GM12878 (cell line): Measurements from ENCODE around the gene MLXIPL. TPM values are rescaled to one million over a fixed set of nuclear protein-coding genes. Genes with fewer than 3 reads are reported as not detected.

Experiments
- ATAC-seq: fragments of 200-7000 bp; cut with Tn5 transposase; 3 replicates; pipeline ENCODE4 v1.9.1; 2020; ENCODE audit warnings: mild to moderate bottlenecking, moderate library complexity
- BruUV-seq: library from RNA; stranded (reverse); fragments of 400-500 nt; replicated peaks from 2 replicates; lab custom pipeline; 2021; lab: Mats Ljungman, UMichigan
- CTCF ChIA-PET: fragments of 300-600 bp; sonication (Branson Sonifier 250); formaldehyde crosslinking; extraction: SDS; loops from one replicate; lab custom pipeline; 2021; ENCODE audit warnings: inconsistent platforms; lab: Yijun Ruan, JAX
- POLR2A ChIA-PET: fragments of 350-600 bp; formaldehyde crosslinking; extraction: SDS; loops from one replicate; lab custom pipeline; 2021; ENCODE audit warnings: inconsistent platforms; lab: Charles Lee
- RAD21 ChIA-PET: fragments of 300-600 bp; sonication (Branson Sonifier 250); formaldehyde crosslinking; loops from one replicate; lab custom pipeline; 2023; ENCODE audit warnings: antibody characterized with exemption; ENCODE audit not compliant: unreplicated experiment; lab: Charles Lee
- SMC1A ChIA-PET: fragments of 300-600 bp; sonication (Branson Sonifier 250); formaldehyde crosslinking; loops from one replicate; lab custom pipeline; 2023; ENCODE audit not compliant: unreplicated experiment, uncharacterized antibody; lab: Charles Lee
- DNase-seq: peaks from one replicate; pipeline ENCODE4 v3.0.0-alpha.2; 2011; ENCODE audit warnings: low read depth, low spot score
- FAIRE-seq: peaks from 3 replicates; lab custom pipeline; 2011; peaks lifted over from hg19 to GRCh38; lab: Jason Lieb, UNC
- H2AFZ ChIP-seq: 2 replicates; pipeline ENCODE4 v1.6.0; 2011; ENCODE audit warnings: low read depth, low read length, control low read depth; ENCODE audit not compliant: control insufficient read depth
- H3K27ac ChIP-seq: 2 replicates; pipeline ENCODE4 v1.5.1; 2011; ENCODE audit warnings: control low read depth; ENCODE audit not compliant: control insufficient read depth, insufficient read depth
- H3K27me3 ChIP-seq, 2 experiments: replicated peaks in 1 of 2; 2 replicates each; pipeline versions ENCODE4 v1.6.0 to v1.6.1; 2011; ENCODE audit warnings: low read length in 1 of 2; ENCODE audit not compliant: control insufficient read depth in 2 of 2, insufficient read depth in 2 of 2
- H3K36me3 ChIP-seq, 2 experiments: 2 replicates each; pipeline ENCODE4 v1.5.1; 2011; ENCODE audit warnings: low read length in 1 of 2; ENCODE audit not compliant: control insufficient read depth in 2 of 2, insufficient read depth in 2 of 2
- H3K4me1 ChIP-seq: 2 replicates; pipeline ENCODE4 v1.6.1; 2011; ENCODE audit warnings: mild to moderate bottlenecking, low read length, moderate library complexity, mixed read lengths; ENCODE audit not compliant: control insufficient read depth, insufficient read depth
- H3K4me2 ChIP-seq: 2 replicates; pipeline ENCODE4 v1.6.0; 2011; ENCODE audit warnings: control low read depth; ENCODE audit not compliant: control insufficient read depth, insufficient read depth
- H3K4me3 ChIP-seq: fragments of 200-600 bp; sonication (generic); 2 replicates; pipeline ENCODE4 v1.5.1; 2016
- H3K79me2 ChIP-seq: 2 replicates; pipeline ENCODE4 v1.6.0; 2011; ENCODE audit warnings: low read length; ENCODE audit not compliant: control insufficient read depth, insufficient read depth
- H3K9ac ChIP-seq: 2 replicates; pipeline ENCODE4 v1.8.0; 2011; ENCODE audit warnings: low read length, control low read depth, mixed read lengths; ENCODE audit not compliant: control insufficient read depth, insufficient read depth
- H3K9me3 ChIP-seq: replicated peaks from 3 replicates; pipeline ENCODE4 v1.5.1; 2011; ENCODE audit warnings: mild to moderate bottlenecking, low read length; ENCODE audit not compliant: control insufficient read depth, insufficient read depth
- H4K20me1 ChIP-seq: 2 replicates; pipeline ENCODE4 v1.6.0; 2011; ENCODE audit not compliant: control insufficient read depth, insufficient read depth
- ATF7 ChIP-seq: fragments of 450-650 bp; IDR thresholded peaks from 2 replicates; pipeline ENCODE4 v1.6.1; 2016; ENCODE audit warnings: low read depth, mild to moderate bottlenecking
- CBFB ChIP-seq: IDR thresholded peaks from 2 replicates; pipeline ENCODE4 v1.6.1; 2016; ENCODE audit warnings: antibody characterized with exemption, low read depth
- CBX5 ChIP-seq: sonication (generic); IDR thresholded peaks from 2 replicates; pipeline ENCODE4 v1.6.1; 2016; ENCODE audit warnings: low read depth, moderate library complexity, mild to moderate bottlenecking, inconsistent platforms
- CHD2 ChIP-seq: IDR thresholded peaks from 2 replicates; pipeline ENCODE4 v1.6.1; 2011; ENCODE audit warnings: low read depth, low read length, improper control_type of control experiment, borderline replicate concordance
- EED ChIP-seq: sonication (generic); IDR thresholded peaks from 2 replicates; pipeline ENCODE4 v1.6.1; 2016; ENCODE audit warnings: antibody characterized with exemption, low read depth
- GABPA ChIP-seq: IDR thresholded peaks from 2 replicates; pipeline ENCODE4 v1.6.1; 2014; ENCODE audit warnings: antibody characterized with exemption, low read depth, mild to moderate bottlenecking, inconsistent platforms
- SIN3A ChIP-seq: IDR thresholded peaks from 2 replicates; pipeline ENCODE4 v1.6.1; 2012; ENCODE audit warnings: low read depth, low read length, improper control_type of control experiment
- SMAD1 ChIP-seq: fragments of 450-650 bp; IDR thresholded peaks from 2 replicates; pipeline ENCODE4 v1.6.1; 2018; ENCODE audit warnings: mild to moderate bottlenecking, low read depth; ENCODE audit not compliant: partially characterized antibody
- TAF1 ChIP-seq: IDR thresholded peaks from 2 replicates; pipeline ENCODE4 v1.6.1; 2011; ENCODE audit warnings: mild to moderate bottlenecking, low read depth, low read length, borderline replicate concordance
- TCF12 ChIP-seq: IDR thresholded peaks from 2 replicates; pipeline ENCODE4 v1.6.1; 2011; ENCODE audit warnings: low read depth, mild to moderate bottlenecking, low read length
- ZNF622 ChIP-seq: fragments of 450-650 bp; IDR thresholded peaks from 2 replicates; pipeline ENCODE4 v1.6.1; 2017; ENCODE audit warnings: mild to moderate bottlenecking, inconsistent platforms
- WGBS: methylation state at CpG from one replicate; pipeline ENCODE4 v1.1.6; 2016; ENCODE audit warnings: low lambda C conversion rate; ENCODE audit not compliant: insufficient replicate concordance, insufficient coverage; ENCODE audit errors: missing lambda C conversion rate; 5-methylcytosine and 5-hydroxymethylcytosine counted together
- in situ Hi-C: fragments of 300-500 bp; cut with MboI; formaldehyde crosslinking; loops from 9 replicates; pipeline ENCODE4 v1.14.3; 2018; ENCODE audit warnings: mixed read lengths
- intact Hi-C: fragments of 100-400 bp; cut with micrococcal nuclease; formaldehyde crosslinking; loops from one replicate; pipeline ENCODE4 v1.14.2; 2022; ENCODE audit not compliant: unreplicated experiment
- polyA plus RNA-seq, 11 experiments: library from polyadenylated mRNA; depleted of rRNA in 4 of 11; unstranded in 6 of 11; stranded (reverse) in 5 of 11; fragments of >200 nt; fragmentation: Nextera tagmentation in 4 of 11; fragmentation: Illumina TruSeq in 1 of 11; extraction: Ambion mirVana in 4 of 11; extraction: Trizol in 1 of 11; gene quantifications; 1 replicate in 1 of 11; 2 replicates in 10 of 11; pipeline versions ENCODE4 v1.2.1 to v1.2.3, GENCODE V29; 2011 to 2016; ENCODE audit warnings: inconsistent platforms in 2 of 11, missing spikeins in 2 of 11, low read depth in 1 of 11
- total RNA-seq, 4 experiments: library from RNA; depleted of rRNA in 3 of 4; stranded (reverse); fragments of >200 nt in 3 of 4; fragmentation: Illumina TruSeq in 1 of 4; extraction: Trizol in 1 of 4; gene quantifications; 2 replicates each; pipeline versions ENCODE4 v1.2.1 to v1.2.3, GENCODE V29; 2013 to 2021
- TF ChIP-seq, protein P1 (sequence below): fragments of 450-650 bp; IDR thresholded peaks from 2 replicates; pipeline ENCODE4 v1.6.1; 2018; ENCODE audit warnings: mild to moderate bottlenecking, low read depth, moderate library complexity; ENCODE audit not compliant: partially characterized antibody
- TF ChIP-seq, protein P2 (sequence below): IDR thresholded peaks from 2 replicates; pipeline ENCODE4 v1.6.1; 2011; ENCODE audit warnings: low read depth, low read length, improper control_type of control experiment, borderline replicate concordance
- TF ChIP-seq, protein P3 (sequence below): IDR thresholded peaks from 2 replicates; pipeline ENCODE4 v1.6.1; 2012; ENCODE audit warnings: mild to moderate bottlenecking, low read depth, low read length
- TF ChIP-seq, protein P4 (sequence below): IDR thresholded peaks from 2 replicates; pipeline ENCODE4 v1.6.1; 2011; ENCODE audit warnings: borderline replicate concordance, low read depth, mild to moderate bottlenecking, moderate library complexity, low read length; ENCODE audit not compliant: insufficient read depth, poor library complexity, severe bottlenecking

MLXIPL gene
- total and polyA plus RNA-seq, 10 of the 15 experiments (the other 5 are each of a cell fraction or from before 2014, with no cell fraction given): 0.21 TPM; not detected in 9

DNA sequence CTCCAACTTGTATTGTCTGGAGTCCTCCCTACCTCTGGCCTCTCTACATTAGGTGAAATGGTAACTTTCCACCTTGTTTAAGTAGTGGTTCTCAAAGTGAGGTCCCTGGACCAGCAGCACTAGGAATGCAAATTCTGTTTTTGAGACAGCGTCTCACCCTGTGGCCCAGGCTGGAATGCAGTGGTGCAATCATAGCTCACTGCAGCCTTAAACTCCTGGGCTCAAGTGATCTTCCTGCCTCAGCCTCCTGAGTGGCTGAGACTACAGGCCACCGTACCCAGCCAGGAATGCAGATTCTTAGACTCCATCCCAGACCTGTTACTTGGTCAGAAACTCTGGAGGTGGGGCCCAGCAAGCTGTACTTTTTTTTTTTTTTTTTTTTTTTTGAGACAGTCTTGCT, 39.1 kb downstream of the MLXIPL start:
- ATAC-seq: no peak
- intact Hi-C loops: no loop called here
- POLR2A ChIA-PET: interaction anchor here (0.6 kb wide), 1 partner anchor 156 kb away, joined by 5 read pairs; no protein-coding TSS in a partner anchor

More for the DNA sequence above, 39.1 kb downstream of the MLXIPL start:
- Histone ChIP-seq H3K27ac (no peak overlapping the region), H4K20me1 (no peaks in the 10 kb centered on the region), H3K27me3 (no peaks in the 10 kb centered on the region), H3K9me3 (no peaks in the 10 kb centered on the region), H3K4me2 (no peak overlapping the region)
- no peak for FAIRE-seq
- no peak for TF ChIP-seq SMAD1
- TF ChIP-seq CHD2: no peak
- no peak for TF ChIP-seq CBX5
- no peak for TF ChIP-seq ATF7
- TF ChIP-seq, protein P1, sequence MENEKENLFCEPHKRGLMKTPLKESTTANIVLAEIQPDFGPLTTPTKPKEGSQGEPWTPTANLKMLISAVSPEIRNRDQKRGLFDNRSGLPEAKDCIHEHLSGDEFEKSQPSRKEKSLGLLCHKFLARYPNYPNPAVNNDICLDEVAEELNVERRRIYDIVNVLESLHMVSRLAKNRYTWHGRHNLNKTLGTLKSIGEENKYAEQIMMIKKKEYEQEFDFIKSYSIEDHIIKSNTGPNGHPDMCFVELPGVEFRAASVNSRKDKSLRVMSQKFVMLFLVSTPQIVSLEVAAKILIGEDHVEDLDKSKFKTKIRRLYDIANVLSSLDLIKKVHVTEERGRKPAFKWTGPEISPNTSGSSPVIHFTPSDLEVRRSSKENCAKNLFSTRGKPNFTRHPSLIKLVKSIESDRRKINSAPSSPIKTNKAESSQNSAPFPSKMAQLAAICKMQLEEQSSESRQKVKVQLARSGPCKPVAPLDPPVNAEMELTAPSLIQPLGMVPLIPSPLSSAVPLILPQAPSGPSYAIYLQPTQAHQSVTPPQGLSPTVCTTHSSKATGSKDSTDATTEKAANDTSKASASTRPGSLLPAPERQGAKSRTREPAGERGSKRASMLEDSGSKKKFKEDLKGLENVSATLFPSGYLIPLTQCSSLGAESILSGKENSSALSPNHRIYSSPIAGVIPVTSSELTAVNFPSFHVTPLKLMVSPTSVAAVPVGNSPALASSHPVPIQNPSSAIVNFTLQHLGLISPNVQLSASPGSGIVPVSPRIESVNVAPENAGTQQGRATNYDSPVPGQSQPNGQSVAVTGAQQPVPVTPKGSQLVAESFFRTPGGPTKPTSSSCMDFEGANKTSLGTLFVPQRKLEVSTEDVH: no peak
- TF ChIP-seq, protein P2, sequence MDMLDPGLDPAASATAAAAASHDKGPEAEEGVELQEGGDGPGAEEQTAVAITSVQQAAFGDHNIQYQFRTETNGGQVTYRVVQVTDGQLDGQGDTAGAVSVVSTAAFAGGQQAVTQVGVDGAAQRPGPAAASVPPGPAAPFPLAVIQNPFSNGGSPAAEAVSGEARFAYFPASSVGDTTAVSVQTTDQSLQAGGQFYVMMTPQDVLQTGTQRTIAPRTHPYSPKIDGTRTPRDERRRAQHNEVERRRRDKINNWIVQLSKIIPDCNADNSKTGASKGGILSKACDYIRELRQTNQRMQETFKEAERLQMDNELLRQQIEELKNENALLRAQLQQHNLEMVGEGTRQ: no peak
- TF ChIP-seq TAF1: no peak
- TF ChIP-seq, protein P3, sequence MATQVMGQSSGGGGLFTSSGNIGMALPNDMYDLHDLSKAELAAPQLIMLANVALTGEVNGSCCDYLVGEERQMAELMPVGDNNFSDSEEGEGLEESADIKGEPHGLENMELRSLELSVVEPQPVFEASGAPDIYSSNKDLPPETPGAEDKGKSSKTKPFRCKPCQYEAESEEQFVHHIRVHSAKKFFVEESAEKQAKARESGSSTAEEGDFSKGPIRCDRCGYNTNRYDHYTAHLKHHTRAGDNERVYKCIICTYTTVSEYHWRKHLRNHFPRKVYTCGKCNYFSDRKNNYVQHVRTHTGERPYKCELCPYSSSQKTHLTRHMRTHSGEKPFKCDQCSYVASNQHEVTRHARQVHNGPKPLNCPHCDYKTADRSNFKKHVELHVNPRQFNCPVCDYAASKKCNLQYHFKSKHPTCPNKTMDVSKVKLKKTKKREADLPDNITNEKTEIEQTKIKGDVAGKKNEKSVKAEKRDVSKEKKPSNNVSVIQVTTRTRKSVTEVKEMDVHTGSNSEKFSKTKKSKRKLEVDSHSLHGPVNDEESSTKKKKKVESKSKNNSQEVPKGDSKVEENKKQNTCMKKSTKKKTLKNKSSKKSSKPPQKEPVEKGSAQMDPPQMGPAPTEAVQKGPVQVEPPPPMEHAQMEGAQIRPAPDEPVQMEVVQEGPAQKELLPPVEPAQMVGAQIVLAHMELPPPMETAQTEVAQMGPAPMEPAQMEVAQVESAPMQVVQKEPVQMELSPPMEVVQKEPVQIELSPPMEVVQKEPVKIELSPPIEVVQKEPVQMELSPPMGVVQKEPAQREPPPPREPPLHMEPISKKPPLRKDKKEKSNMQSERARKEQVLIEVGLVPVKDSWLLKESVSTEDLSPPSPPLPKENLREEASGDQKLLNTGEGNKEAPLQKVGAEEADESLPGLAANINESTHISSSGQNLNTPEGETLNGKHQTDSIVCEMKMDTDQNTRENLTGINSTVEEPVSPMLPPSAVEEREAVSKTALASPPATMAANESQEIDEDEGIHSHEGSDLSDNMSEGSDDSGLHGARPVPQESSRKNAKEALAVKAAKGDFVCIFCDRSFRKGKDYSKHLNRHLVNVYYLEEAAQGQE: no peak
- TF ChIP-seq EED: no peak
- TF ChIP-seq, protein P4, sequence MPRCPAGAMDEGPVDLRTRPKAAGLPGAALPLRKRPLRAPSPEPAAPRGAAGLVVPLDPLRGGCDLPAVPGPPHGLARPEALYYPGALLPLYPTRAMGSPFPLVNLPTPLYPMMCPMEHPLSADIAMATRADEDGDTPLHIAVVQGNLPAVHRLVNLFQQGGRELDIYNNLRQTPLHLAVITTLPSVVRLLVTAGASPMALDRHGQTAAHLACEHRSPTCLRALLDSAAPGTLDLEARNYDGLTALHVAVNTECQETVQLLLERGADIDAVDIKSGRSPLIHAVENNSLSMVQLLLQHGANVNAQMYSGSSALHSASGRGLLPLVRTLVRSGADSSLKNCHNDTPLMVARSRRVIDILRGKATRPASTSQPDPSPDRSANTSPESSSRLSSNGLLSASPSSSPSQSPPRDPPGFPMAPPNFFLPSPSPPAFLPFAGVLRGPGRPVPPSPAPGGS: no peak
- no peak for TF ChIP-seq CBFB
- TF ChIP-seq GABPA: no peak
- TF ChIP-seq ZNF622: no peak
- no peak for TF ChIP-seq SIN3A
- no peak for TF ChIP-seq TCF12
- TF ChIP-seq, all 136 proteins: peak for 0
- ChIA-PET RAD21 (interaction anchor here (0.7 kb wide), 3 partner anchors 63 to 146 kb away, joined by 3 to 4 read pairs (median 3); partner anchors contain the start of gene BAZ1B), CTCF (interaction anchor here (1.5 to 3.3 kb wide), 2 partner anchors 21 kb away, joined by 5 to 14 read pairs; no protein-coding TSS in a partner anchor), SMC1A (interaction anchor here (1.2 kb wide), 1 partner anchor 140 kb away, joined by 3 read pairs; no protein-coding TSS in a partner anchor)
- no peak overlapping the region for H3K4me3 ChIP-seq
- BruUV-seq: no TSS peak
- H3K9ac ChIP-seq: no peak overlapping the region
- in situ Hi-C loops: no loop called here
- peaks cover 3% of the 10 kb centered on the region for H3K4me1 ChIP-seq
- no peaks in the 10 kb centered on the region for H3K79me2 ChIP-seq
- no peak for DNase-seq
- no peaks in the 10 kb centered on the region for H3K36me3 ChIP-seq
- 66% methylated on average over 2 of the region's 2 CpGs for WGBS
- H2AFZ ChIP-seq: no peak overlapping the region
